ENCODE data around the gene SARNP.

SARNP gene

GRCh38 chr12:55746174-55746912 is 71.2 kb downstream of the SARNP start:
- no peak overlapping the region for H3K4me2 ChIP-seq (ENCODE audit: low read depth, low read length, poor library complexity, severe bottlenecking)
- no peaks in the 10 kb centered on the region for H4K20me1 ChIP-seq (ENCODE audit: low read depth, low read length)
- H2AFZ ChIP-seq (ENCODE audit: low read depth, low read length, severe bottlenecking) = no peak overlapping the region
- no peaks in the 10 kb centered on the region for H3K36me3 ChIP-seq (ENCODE audit: low read length)
- H3K9ac ChIP-seq (ENCODE audit: low read length) = no peak overlapping the region
- H3K9me3 ChIP-seq (ENCODE audit: insufficient read depth, low read length) = no peaks in the 10 kb centered on the region
- no peaks in the 10 kb centered on the region for H3K9me2 ChIP-seq (replicated peaks; ENCODE audit: insufficient read depth, low read length)
- no peak for TF ChIP-seq EZH2phosphoT487 (conservative IDR thresholded peaks at IDR 0.05; ENCODE audit: low read length)
- no peak overlapping the region for H3K27ac ChIP-seq (ENCODE audit: low read depth, low read length)
- no peaks in the 10 kb centered on the region for H3K79me2 ChIP-seq (ENCODE audit: insufficient read depth, low read length)
- no peaks in the 10 kb centered on the region for H3K27me3 ChIP-seq (ENCODE audit: low read length)
- H3K4me3 ChIP-seq (ENCODE audit: insufficient read depth, low read length, poor library complexity, severe bottlenecking) = no peak overlapping the region
- peaks cover 6% of the 10 kb centered on the region; the same call in 1 of the 2 replicates for H3F3A ChIP-seq (ENCODE audit: insufficient read depth)

GRCh38 chr12:55745361-55746173 is 72.0 kb downstream of the SARNP start:
- H2AFZ ChIP-seq (ENCODE audit: low read depth, low read length, severe bottlenecking) = no peak overlapping the region
- no peaks in the 10 kb centered on the region for H3K9me2 ChIP-seq (replicated peaks; ENCODE audit: insufficient read depth, low read length)
- H3F3A ChIP-seq (ENCODE audit: insufficient read depth) = peaks cover 6% of the 10 kb centered on the region; the same call in 1 of the 2 replicates
- no peaks in the 10 kb centered on the region for H3K27me3 ChIP-seq (ENCODE audit: low read length)
- no peak overlapping the region for H3K4me2 ChIP-seq (ENCODE audit: low read depth, low read length, poor library complexity, severe bottlenecking)
- TF ChIP-seq EZH2phosphoT487 (conservative IDR thresholded peaks at IDR 0.05; ENCODE audit: low read length) = no peak
- no peak for TF ChIP-seq CTCF (IDR thresholded peaks at IDR 0.05; ENCODE audit: insufficient read depth, low read length, poor library complexity, severe bottlenecking)
- no peaks in the 10 kb centered on the region for H3K9me3 ChIP-seq (ENCODE audit: insufficient read depth, low read length)
- no peak overlapping the region for H3K9ac ChIP-seq (ENCODE audit: low read length)
- no peak overlapping the region for H3K4me3 ChIP-seq (ENCODE audit: insufficient read depth, low read length, poor library complexity, severe bottlenecking)
- no peak overlapping the region for H3K27ac ChIP-seq (ENCODE audit: low read depth, low read length)
- no peaks in the 10 kb centered on the region for H3K36me3 ChIP-seq (ENCODE audit: low read length)
- no peaks in the 10 kb centered on the region for H4K20me1 ChIP-seq (ENCODE audit: low read depth, low read length)
- H3K79me2 ChIP-seq (ENCODE audit: insufficient read depth, low read length) = no peaks in the 10 kb centered on the region

GRCh38 chr12:55744340-55745030 is 73.0 kb downstream of the SARNP start:
- Histone ChIP-seq H3K9ac (ENCODE audit: low read length) (peak overlapping the region; percentile 65), H3K36me3 (ENCODE audit: low read length) (no peaks in the 10 kb centered on the region), H4K20me1 (ENCODE audit: low read depth, low read length) (no peaks in the 10 kb centered on the region), H3K4me3 (ENCODE audit: insufficient read depth, low read length, poor library complexity, severe bottlenecking) (peak overlapping the region; percentile 72), H3F3A (ENCODE audit: insufficient read depth) (peaks cover 10% of the 10 kb centered on the region), H3K9me3 (ENCODE audit: insufficient read depth, low read length) (no peaks in the 10 kb centered on the region), H3K4me2 (ENCODE audit: low read depth, low read length, poor library complexity, severe bottlenecking) (peak overlapping the region; percentile 57), H3K27me3 (ENCODE audit: low read length) (no peaks in the 10 kb centered on the region), H3K27ac (ENCODE audit: low read depth, low read length) (no peak overlapping the region), H3K9me2 (replicated peaks; ENCODE audit: insufficient read depth, low read length) (no peaks in the 10 kb centered on the region), H2AFZ (ENCODE audit: low read depth, low read length, severe bottlenecking) (no peak overlapping the region), H3K79me2 (ENCODE audit: insufficient read depth, low read length) (no peaks in the 10 kb centered on the region)
- no peak for TF ChIP-seq CTCF (IDR thresholded peaks at IDR 0.05; ENCODE audit: insufficient read depth, low read length, poor library complexity, severe bottlenecking)
- TF ChIP-seq EZH2phosphoT487 (conservative IDR thresholded peaks at IDR 0.05; ENCODE audit: low read length) = no peak
